ENCODE measurements around the gene INPP5A. TPM values are rescaled to one million over a fixed set of nuclear protein-coding genes. Genes with fewer than 3 reads are reported as not detected.

Gene INPP5A
- total RNA-seq, 1 experiment from 2014 or later, result 22.6 TPM

DNA sequence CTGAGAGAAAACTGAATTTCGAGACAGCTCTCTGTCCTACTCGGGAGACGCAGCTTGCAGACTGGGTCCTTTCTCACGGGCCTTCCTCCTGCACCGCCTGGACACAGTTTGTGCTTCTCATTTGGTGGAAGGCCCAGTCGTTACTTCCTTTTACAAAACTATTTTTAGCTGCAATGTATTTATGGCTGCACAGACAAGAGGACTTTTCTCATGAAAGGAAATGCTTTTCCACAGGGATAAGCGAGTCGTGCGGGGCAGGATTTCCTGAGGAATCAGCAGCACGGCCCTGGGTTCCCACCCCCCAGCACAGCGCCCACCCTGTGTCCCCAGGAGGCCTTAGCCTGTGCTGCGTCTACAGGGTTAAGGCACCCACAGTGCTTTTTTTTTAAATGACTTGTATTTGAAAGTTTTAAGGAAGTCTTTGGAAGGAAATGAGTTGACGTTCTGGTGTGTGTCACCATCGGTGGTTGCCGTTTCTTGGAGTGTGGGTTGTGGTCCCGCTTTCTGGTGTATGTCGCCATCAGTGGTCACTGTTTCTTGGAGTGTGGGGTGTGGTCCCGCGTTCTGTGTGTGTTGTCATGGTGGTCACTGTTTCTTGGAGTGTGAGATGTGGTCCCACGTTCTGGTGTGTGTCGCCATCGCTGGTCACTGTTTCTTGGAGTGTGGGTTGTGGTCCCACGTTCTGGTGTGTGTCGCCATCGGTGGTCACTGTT is 50.9 kb downstream of the INPP5A start:
- POLR2A ChIA-PET (ENCODE audit: unreplicated experiment), result no interaction called here
- intact Hi-C loops (cut with micrococcal nuclease), result no loop called here
- no peak overlapping the region for H3K27ac ChIP-seq (ENCODE audit: low read length)

DNA sequence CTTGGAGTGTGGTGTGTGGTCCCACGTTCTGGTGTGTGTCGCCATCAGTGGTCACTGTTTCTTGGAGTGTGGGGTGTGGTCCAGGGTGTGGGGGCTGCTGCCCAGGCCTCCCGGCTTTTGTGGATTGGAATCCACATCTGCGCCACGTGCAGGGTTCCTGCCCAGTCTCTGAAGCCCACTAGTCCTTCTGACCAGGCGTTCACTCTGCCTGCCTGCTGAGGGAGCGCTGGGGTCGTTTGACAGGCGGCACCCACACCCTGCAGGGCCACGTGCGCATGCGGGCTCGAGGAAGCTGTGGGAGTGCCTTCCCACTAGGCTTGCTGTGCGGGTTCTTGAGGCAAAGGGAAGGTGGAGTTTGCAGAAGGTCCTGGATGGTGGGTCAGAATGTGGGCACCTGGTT is 51.4 kb downstream of the INPP5A start:
- Histone ChIP-seq H3F3A (ENCODE audit: low read length, unreplicated experiment) (no peaks in the 10 kb centered on the region), H3K4me2 (ENCODE audit: low read length) (no peak overlapping the region), H2AFZ (ENCODE audit: low read length) (no peak overlapping the region), H3K9ac (ENCODE audit: low read length) (no peak overlapping the region), H3K4me1 (ENCODE audit: insufficient read depth, low read length) (peaks cover 30% of the 10 kb centered on the region), H3K9me3 (ENCODE audit: low read length) (no peaks in the 10 kb centered on the region), H3K36me3 (ENCODE audit: low read depth, low read length) (no peaks in the 10 kb centered on the region), H3K27me3 (ENCODE audit: low read length) (no peaks in the 10 kb centered on the region), H4K20me1 (ENCODE audit: low read length) (no peaks in the 10 kb centered on the region), H3K4me3 (ENCODE audit: low read length) (no peak overlapping the region), H3K79me2 (ENCODE audit: low read length) (peaks cover 71% of the 10 kb centered on the region), H3K9me2 (replicated peaks; ENCODE audit: low read length) (no peaks in the 10 kb centered on the region), H3K27ac (ENCODE audit: low read length) (no peak overlapping the region)
- TF ChIP-seq EZH2 (IDR thresholded peaks at IDR 0.05; ENCODE audit: low read length, unreplicated experiment), result no peak
- BruUV-seq (replicated peaks), result no TSS peak
- intact Hi-C loops (cut with micrococcal nuclease), result no loop called here
- DNase-seq (no peak), ATAC-seq (no peak)
- ChIA-PET CTCF (no interaction called here), POLR2A (ENCODE audit: unreplicated experiment) (no interaction called here)

More for the DNA sequence above, 50.9 kb downstream of the INPP5A start:
- Histone ChIP-seq H3K4me3 (ENCODE audit: low read length) (no peak overlapping the region), H3K4me1 (ENCODE audit: insufficient read depth, low read length) (peaks cover 24% of the 10 kb centered on the region), H3K79me2 (ENCODE audit: low read length) (peaks cover 71% of the 10 kb centered on the region), H3K9me2 (replicated peaks; ENCODE audit: low read length) (no peaks in the 10 kb centered on the region), H3K36me3 (ENCODE audit: low read depth, low read length) (no peaks in the 10 kb centered on the region), H3K9me3 (ENCODE audit: low read length) (no peaks in the 10 kb centered on the region), H4K20me1 (ENCODE audit: low read length) (no peaks in the 10 kb centered on the region), H3K9ac (ENCODE audit: low read length) (no peak overlapping the region), H3F3A (ENCODE audit: low read length, unreplicated experiment) (no peaks in the 10 kb centered on the region), H3K4me2 (ENCODE audit: low read length) (no peak overlapping the region), H3K27me3 (ENCODE audit: low read length) (no peaks in the 10 kb centered on the region), H2AFZ (ENCODE audit: low read length) (no peak overlapping the region)
- CTCF ChIA-PET, result no interaction called here
- ATAC-seq, result no peak
- no peak for DNase-seq
- BruUV-seq (replicated peaks), result no TSS peak
- TF ChIP-seq CTCF (conservative IDR thresholded peaks at IDR 0.05; ENCODE audit: low read depth, low read length), result no peak
- no peak for TF ChIP-seq EZH2phosphoT487 (IDR thresholded peaks at IDR 0.05; ENCODE audit: borderline replicate concordance, low read length)
- TF ChIP-seq EZH2 (IDR thresholded peaks at IDR 0.05; ENCODE audit: low read length, unreplicated experiment), result no peak

DNA sequence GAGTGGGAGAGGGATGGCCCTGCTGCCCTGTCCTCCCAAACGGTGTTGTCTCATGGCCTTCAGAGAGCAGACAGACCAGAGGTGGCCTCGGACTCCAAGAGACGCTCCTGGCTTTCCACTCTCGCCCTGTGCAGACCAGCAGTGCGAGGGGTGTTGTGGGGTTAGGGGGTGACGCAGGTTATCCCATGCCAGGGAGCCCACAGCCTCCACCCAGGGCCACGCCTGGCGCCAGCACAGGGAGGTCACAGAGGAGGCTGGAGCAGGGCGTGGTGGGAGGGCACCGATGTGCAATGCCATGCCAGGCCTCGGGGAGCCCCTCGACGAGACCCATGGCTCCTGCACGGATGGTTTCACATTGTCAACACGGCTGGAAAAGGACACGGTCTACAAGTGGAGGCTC is 52.1 kb downstream of the INPP5A start:
- Histone ChIP-seq H3K4me2 (ENCODE audit: low read length) (no peak overlapping the region), H3K4me3 (ENCODE audit: low read length) (no peak overlapping the region), H3F3A (ENCODE audit: low read length, unreplicated experiment) (no peaks in the 10 kb centered on the region), H3K9ac (ENCODE audit: low read length) (no peak overlapping the region), H4K20me1 (ENCODE audit: low read length) (no peaks in the 10 kb centered on the region), H3K36me3 (ENCODE audit: low read depth, low read length) (no peaks in the 10 kb centered on the region), H3K9me2 (replicated peaks; ENCODE audit: low read length) (no peaks in the 10 kb centered on the region), H3K27me3 (ENCODE audit: low read length) (no peaks in the 10 kb centered on the region), H3K4me1 (ENCODE audit: insufficient read depth, low read length) (peaks cover 31% of the 10 kb centered on the region), H3K9me3 (ENCODE audit: low read length) (no peaks in the 10 kb centered on the region), H3K79me2 (ENCODE audit: low read length) (peaks cover 73% of the 10 kb centered on the region), H3K27ac (ENCODE audit: low read length) (no peak overlapping the region), H2AFZ (ENCODE audit: low read length) (no peak overlapping the region)
- intact Hi-C loops (cut with micrococcal nuclease), result no loop called here
- no TSS peak for BruUV-seq (replicated peaks)
- POLR2A ChIA-PET (ENCODE audit: unreplicated experiment), result no interaction called here
- CTCF ChIA-PET, result no interaction called here
- ATAC-seq (no peak), DNase-seq (no peak)
- no peak for TF ChIP-seq CTCF (conservative IDR thresholded peaks at IDR 0.05; ENCODE audit: low read depth, low read length)
- TF ChIP-seq EZH2phosphoT487 (IDR thresholded peaks at IDR 0.05; ENCODE audit: borderline replicate concordance, low read length), result no peak
- no peak for TF ChIP-seq EZH2 (IDR thresholded peaks at IDR 0.05; ENCODE audit: low read length, unreplicated experiment)

Data from PC-3 (cell line).